ENCODE measurements around the gene NKG7. TPM values are rescaled to one million over a fixed set of nuclear protein-coding genes. Genes with fewer than 3 reads are reported as not detected.

The NKG7 gene
- total and polyA plus RNA-seq, 2 experiments from 2014 or later, result not detected

GRCh38 chr19:51324167-51324481 lies 48.3 kb downstream of the NKG7 start:
- Histone ChIP-seq H3K9me3 (ENCODE audit: low read depth) (no peaks in the 10 kb centered on the region), H3K4me3 (no peak overlapping the region), H2AFZ (no peak overlapping the region), H3K27ac (no peak overlapping the region), H3K79me2 (no peaks in the 10 kb centered on the region), H3K4me2 (no peak overlapping the region), H3K27me3 (no peaks in the 10 kb centered on the region), H4K20me1 (ENCODE audit: insufficient read depth, poor library complexity, severe bottlenecking) (no peaks in the 10 kb centered on the region), H3K9me2 (replicated peaks; ENCODE audit: insufficient read depth) (no peaks in the 10 kb centered on the region), H3K4me1 (ENCODE audit: insufficient read depth) (no peaks in the 10 kb centered on the region), H3K36me3 (replicated peaks; ENCODE audit: insufficient read depth, low read depth) (no peaks in the 10 kb centered on the region)
- 93% methylated on average over 6 of the region's 6 CpGs for WGBS (ENCODE audit: low lambda C conversion rate, missing lambda C conversion rate)
- DNase-seq (ENCODE audit: low spot score), result no peak
- TF ChIP-seq CTCF (IDR thresholded peaks at IDR 0.05; ENCODE audit: poor library complexity), result no peak
- TF ChIP-seq EZH2phosphoT487 (IDR thresholded peaks at IDR 0.05; ENCODE audit: low read depth, severe bottlenecking, unreplicated experiment), result no peak
- TF ChIP-seq EZH2 (IDR thresholded peaks at IDR 0.05; ENCODE audit: borderline replicate concordance), result no peak

- Histone ChIP-seq H3K79me2 (no peaks in the 10 kb centered on the region), H3K4me3 (no peak overlapping the region), H3K9me2 (replicated peaks; ENCODE audit: insufficient read depth) (no peaks in the 10 kb centered on the region), H3K4me2 (no peak overlapping the region), H2AFZ (no peak overlapping the region), H3K4me1 (ENCODE audit: insufficient read depth) (no peaks in the 10 kb centered on the region), H3K36me3 (replicated peaks; ENCODE audit: insufficient read depth, low read depth) (no peaks in the 10 kb centered on the region), H4K20me1 (ENCODE audit: insufficient read depth, poor library complexity, severe bottlenecking) (no peaks in the 10 kb centered on the region), H3K9me3 (ENCODE audit: low read depth) (no peaks in the 10 kb centered on the region), H3K27me3 (no peaks in the 10 kb centered on the region), H3K27ac (no peak overlapping the region)
- no peak for DNase-seq (ENCODE audit: low spot score)
- TF ChIP-seq EZH2 (IDR thresholded peaks at IDR 0.05; ENCODE audit: borderline replicate concordance) (no peak), CTCF (IDR thresholded peaks at IDR 0.05; ENCODE audit: poor library complexity) (no peak), EZH2phosphoT487 (IDR thresholded peaks at IDR 0.05; ENCODE audit: low read depth, severe bottlenecking, unreplicated experiment) (no peak)
- WGBS (ENCODE audit: low lambda C conversion rate, missing lambda C conversion rate), result 92% methylated on average over 29 of the region's 29 CpGs
These were observed 48.8 kb downstream of the NKG7 start for GRCh38 chr19:51323481-51324166.

- H3K27me3 ChIP-seq, result no peaks in the 10 kb centered on the region
- TF ChIP-seq EZH2 (IDR thresholded peaks at IDR 0.05; ENCODE audit: borderline replicate concordance), result no peak
- TF ChIP-seq EZH2phosphoT487 (IDR thresholded peaks at IDR 0.05; ENCODE audit: low read depth, severe bottlenecking, unreplicated experiment), result no peak
- TF ChIP-seq CTCF (IDR thresholded peaks at IDR 0.05; ENCODE audit: poor library complexity), result no peak
- H3K9me3 ChIP-seq (ENCODE audit: low read depth), result no peaks in the 10 kb centered on the region
- H3K9me2 ChIP-seq (replicated peaks; ENCODE audit: insufficient read depth), result no peaks in the 10 kb centered on the region
- no peaks in the 10 kb centered on the region for H3K36me3 ChIP-seq (replicated peaks; ENCODE audit: insufficient read depth, low read depth)
- no peak for DNase-seq (ENCODE audit: low spot score)
- no peak overlapping the region for H2AFZ ChIP-seq
- H4K20me1 ChIP-seq (ENCODE audit: insufficient read depth, poor library complexity, severe bottlenecking), result no peaks in the 10 kb centered on the region
- H3K79me2 ChIP-seq, result no peaks in the 10 kb centered on the region
- 91% methylated on average over 14 of the region's 14 CpGs for WGBS (ENCODE audit: low lambda C conversion rate, missing lambda C conversion rate)
- H3K27ac ChIP-seq, result no peak overlapping the region
- no peaks in the 10 kb centered on the region for H3K4me1 ChIP-seq (ENCODE audit: insufficient read depth)
- no peak overlapping the region for H3K4me2 ChIP-seq
- H3K4me3 ChIP-seq, result no peak overlapping the region
These were observed 50.7 kb downstream of the NKG7 start for GRCh38 chr19:51321799-51322198.

Other genes with a start within 250 kb of the NKG7 start
- gene SIGLEC9, start 247.7 kb downstream of the NKG7 start, total RNA-seq, result 0.20 and 0.77 TPM in 2 replicates
- gene SIGLEC9, start 247.7 kb downstream of the NKG7 start, polyA plus RNA-seq, result 1.4 and 1.5 TPM in 2 replicates
- 0.53 and 0.84 TPM in 2 replicates for gene SIGLEC7, start 230.4 kb downstream of the NKG7 start, total RNA-seq
- gene SIGLEC7, start 230.4 kb downstream of the NKG7 start, polyA plus RNA-seq, result 0.24 and 0.72 TPM in 2 replicates
- gene CD33, start 147.6 kb downstream of the NKG7 start, total RNA-seq, result 0.23 TPM in 1 of 2 replicates, not detected in the other
- 0.57 TPM in 1 of 2 replicates, not detected in the other for gene CD33, start 147.6 kb downstream of the NKG7 start, polyA plus RNA-seq
- not detected in 2 replicates for gene SIGLECL1, start 121.6 kb downstream of the NKG7 start, total RNA-seq
- not detected in 2 replicates for gene SIGLECL1, start 121.6 kb downstream of the NKG7 start, polyA plus RNA-seq
- gene IGLON5, start 61.0 kb downstream of the NKG7 start, total RNA-seq, result 3.9 and 5.0 TPM in 2 replicates
- gene IGLON5, start 61.0 kb downstream of the NKG7 start, polyA plus RNA-seq, result 2.4 and 4.3 TPM in 2 replicates
- gene VSIG10L, start 30.5 kb downstream of the NKG7 start, total RNA-seq, result 2.5 and 3.4 TPM in 2 replicates
- gene VSIG10L, start 30.5 kb downstream of the NKG7 start, polyA plus RNA-seq, result 7.6 and 7.8 TPM in 2 replicates
- 167 and 190 TPM in 2 replicates for gene ETFB, start 6.3 kb downstream of the NKG7 start, total RNA-seq
- 237 and 248 TPM in 2 replicates for gene ETFB, start 6.3 kb downstream of the NKG7 start, polyA plus RNA-seq
- 1.2 TPM in 1 of 2 replicates, not detected in the other for gene CLDND2, start 3.7 kb downstream of the NKG7 start, total RNA-seq
- gene CLDND2, start 3.7 kb downstream of the NKG7 start, polyA plus RNA-seq, result 6.8 and 7.2 TPM in 2 replicates
- not detected in 2 replicates for gene LIM2, start 15.3 kb upstream of the NKG7 start, total RNA-seq
- not detected in 2 replicates for gene LIM2, start 15.3 kb upstream of the NKG7 start, polyA plus RNA-seq
- gene C19orf84, start 17.9 kb upstream of the NKG7 start, total RNA-seq, result 0.37 TPM in 1 of 2 replicates, not detected in the other
- 0.16 TPM in 1 of 2 replicates, not detected in the other for gene C19orf84, start 17.9 kb upstream of the NKG7 start, polyA plus RNA-seq
- 1.0 and 1.6 TPM in 2 replicates for gene SIGLEC10, start 45.0 kb upstream of the NKG7 start, total RNA-seq
- 0.84 TPM in 1 of 2 replicates, not detected in the other for gene SIGLEC10, start 45.0 kb upstream of the NKG7 start, polyA plus RNA-seq
- 0.13 and 1.2 TPM in 2 replicates for gene SIGLEC8, start 85.8 kb upstream of the NKG7 start, total RNA-seq
- 0.28 TPM in 1 of 2 replicates, not detected in the other for gene SIGLEC8, start 85.8 kb upstream of the NKG7 start, polyA plus RNA-seq
- gene CEACAM18, start 105.9 kb upstream of the NKG7 start, total RNA-seq, result not detected in 2 replicates
- gene CEACAM18, start 105.9 kb upstream of the NKG7 start, polyA plus RNA-seq, result 0.19 TPM in 1 of 2 replicates, not detected in the other
- gene SIGLEC12, start 129.1 kb upstream of the NKG7 start, total RNA-seq, result not detected in 2 replicates
- gene SIGLEC12, start 129.1 kb upstream of the NKG7 start, polyA plus RNA-seq, result 0.11 and 0.29 TPM in 2 replicates
- gene SIGLEC6, start 159.0 kb upstream of the NKG7 start, total RNA-seq, result not detected in 2 replicates
- not detected in 2 replicates for gene SIGLEC6, start 159.0 kb upstream of the NKG7 start, polyA plus RNA-seq
- 3.9 and 4.1 TPM in 2 replicates for gene ZNF175, start 198.6 kb upstream of the NKG7 start, total RNA-seq
- 0.67 and 1.1 TPM in 2 replicates for gene ZNF175, start 198.6 kb upstream of the NKG7 start, polyA plus RNA-seq